ENCODE measurements around the gene KRT1.

KRT1 gene

GRCh38 chr12:52704464-52704863 is 24.3 kb upstream of the KRT1 start:
- Histone ChIP-seq H3K9me3 (replicated peaks; ENCODE audit: insufficient read depth, low read length) (no peaks in the 10 kb centered on the region), H3F3A (ENCODE audit: insufficient read depth, low read length) (no peaks in the 10 kb centered on the region), H2AFZ (ENCODE audit: low read length) (no peak overlapping the region), H3K27me3 (replicated peaks; ENCODE audit: insufficient read depth, low read length) (peaks cover 75% of the 10 kb centered on the region), H3K4me3 (ENCODE audit: low read length) (no peak overlapping the region), H3K4me2 (ENCODE audit: low read depth, low read length) (no peak overlapping the region), H3K9me2 (replicated peaks; ENCODE audit: insufficient read depth, low read length) (no peaks in the 10 kb centered on the region), H3K79me2 (ENCODE audit: low read length) (no peaks in the 10 kb centered on the region), H3K9ac (ENCODE audit: low read length) (no peak overlapping the region), H3K4me1 (ENCODE audit: low read length) (no peaks in the 10 kb centered on the region), H4K20me1 (ENCODE audit: insufficient read depth, low read length) (no peaks in the 10 kb centered on the region), H3K36me3 (replicated peaks; ENCODE audit: insufficient read depth, low read length) (no peaks in the 10 kb centered on the region), H3K27ac (ENCODE audit: low read length) (no peak overlapping the region)
- no peak for DNase-seq
- no peak for TF ChIP-seq EZH2 (optimal IDR thresholded peaks at IDR 0.05; ENCODE audit: low read depth, low read length)
- TF ChIP-seq CTCF (IDR thresholded peaks at IDR 0.05; ENCODE audit: low read length), result no peak
- TF ChIP-seq EZH2phosphoT487 (IDR thresholded peaks at IDR 0.05; ENCODE audit: low read length), result no peak

- Histone ChIP-seq H3K4me1 (ENCODE audit: low read length) (no peaks in the 10 kb centered on the region), H3K36me3 (replicated peaks; ENCODE audit: insufficient read depth, low read length) (no peaks in the 10 kb centered on the region), H3K27me3 (replicated peaks; ENCODE audit: insufficient read depth, low read length) (peaks cover 80% of the 10 kb centered on the region), H3F3A (ENCODE audit: insufficient read depth, low read length) (no peaks in the 10 kb centered on the region), H4K20me1 (ENCODE audit: insufficient read depth, low read length) (no peaks in the 10 kb centered on the region), H3K9ac (ENCODE audit: low read length) (no peak overlapping the region), H3K79me2 (ENCODE audit: low read length) (no peaks in the 10 kb centered on the region), H2AFZ (ENCODE audit: low read length) (no peak overlapping the region), H3K9me3 (replicated peaks; ENCODE audit: insufficient read depth, low read length) (no peaks in the 10 kb centered on the region), H3K9me2 (replicated peaks; ENCODE audit: insufficient read depth, low read length) (no peaks in the 10 kb centered on the region), H3K4me2 (ENCODE audit: low read depth, low read length) (no peak overlapping the region), H3K27ac (ENCODE audit: low read length) (no peak overlapping the region), H3K4me3 (ENCODE audit: low read length) (no peak overlapping the region)
- no peak for DNase-seq
- TF ChIP-seq CTCF (IDR thresholded peaks at IDR 0.05; ENCODE audit: low read length) (no peak), EZH2 (optimal IDR thresholded peaks at IDR 0.05; ENCODE audit: low read depth, low read length) (no peak)
These were observed 23.7 kb upstream of the KRT1 start for GRCh38 chr12:52703878-52704277.

GRCh38 chr12:52703424-52703823 is 23.2 kb upstream of the KRT1 start, which contains the start of gene KRT77:
Gene KRT77 (minus strand): TSS chr12:52703524. CDS start chr12:52703434, 90 bp downstream.
- no peaks in the 10 kb centered on the region for H3K9me2 ChIP-seq (replicated peaks; ENCODE audit: insufficient read depth, low read length)
- no peaks in the 10 kb centered on the region for H3F3A ChIP-seq (ENCODE audit: insufficient read depth, low read length)
- no peaks in the 10 kb centered on the region for H3K9me3 ChIP-seq (replicated peaks; ENCODE audit: insufficient read depth, low read length)
- H4K20me1 ChIP-seq (ENCODE audit: insufficient read depth, low read length), result no peaks in the 10 kb centered on the region
- H3K27ac ChIP-seq (ENCODE audit: low read length), result no peak within 1 kb of the TSS
- DNase-seq, result no peak
- H3K36me3 ChIP-seq (replicated peaks; ENCODE audit: insufficient read depth, low read length), result no peaks in the 10 kb centered on the region
- no peak within 1 kb of the TSS for H2AFZ ChIP-seq (ENCODE audit: low read length)
- H3K9ac ChIP-seq (ENCODE audit: low read length), result no peak within 1 kb of the TSS
- H3K4me1 ChIP-seq (ENCODE audit: low read length), result no peaks in the 10 kb centered on the region
- no peak within 1 kb of the TSS for H3K4me3 ChIP-seq (ENCODE audit: low read length)
- TF ChIP-seq EZH2 (optimal IDR thresholded peaks at IDR 0.05; ENCODE audit: low read depth, low read length) (no peak), CTCF (IDR thresholded peaks at IDR 0.05; ENCODE audit: low read length) (no peak), EZH2phosphoT487 (IDR thresholded peaks at IDR 0.05; ENCODE audit: low read length) (no peak)
- H3K27me3 ChIP-seq (replicated peaks; ENCODE audit: insufficient read depth, low read length), result peaks cover 80% of the 10 kb centered on the region
- H3K4me2 ChIP-seq (ENCODE audit: low read depth, low read length), result no peak within 1 kb of the TSS
- no peaks in the 10 kb centered on the region for H3K79me2 ChIP-seq (ENCODE audit: low read length)
